ENCODE results near the gene LCOR.
"Not testable (repeated sequence)": the region's sequence is repeated elsewhere in the genome, so short reads cannot be mapped to it uniquely, and the experiment has no call there.

LCOR gene

DNA sequence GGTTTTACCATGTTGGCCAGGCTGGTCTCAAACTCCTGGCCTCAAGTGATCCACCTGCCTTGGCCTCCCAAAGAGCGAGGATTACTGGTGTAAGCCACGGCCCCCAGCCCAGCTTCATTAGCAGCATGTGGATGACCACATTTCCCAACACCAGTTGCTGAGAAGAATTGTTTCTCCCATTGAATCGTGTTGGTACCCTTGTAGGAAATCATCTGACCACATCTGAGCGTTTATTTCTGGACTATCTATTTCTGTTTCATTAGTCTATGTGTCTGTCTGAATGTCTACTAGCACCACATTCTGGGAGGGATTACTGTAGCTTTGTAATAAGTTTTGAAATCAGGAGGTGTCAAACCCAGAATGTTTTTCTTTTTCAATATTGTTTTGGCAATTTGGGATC lies 89.6 kb downstream of the LCOR start:
- no peak overlapping the region for H3K27ac ChIP-seq
- no peak overlapping the region for H3K4me3 ChIP-seq

DNA sequence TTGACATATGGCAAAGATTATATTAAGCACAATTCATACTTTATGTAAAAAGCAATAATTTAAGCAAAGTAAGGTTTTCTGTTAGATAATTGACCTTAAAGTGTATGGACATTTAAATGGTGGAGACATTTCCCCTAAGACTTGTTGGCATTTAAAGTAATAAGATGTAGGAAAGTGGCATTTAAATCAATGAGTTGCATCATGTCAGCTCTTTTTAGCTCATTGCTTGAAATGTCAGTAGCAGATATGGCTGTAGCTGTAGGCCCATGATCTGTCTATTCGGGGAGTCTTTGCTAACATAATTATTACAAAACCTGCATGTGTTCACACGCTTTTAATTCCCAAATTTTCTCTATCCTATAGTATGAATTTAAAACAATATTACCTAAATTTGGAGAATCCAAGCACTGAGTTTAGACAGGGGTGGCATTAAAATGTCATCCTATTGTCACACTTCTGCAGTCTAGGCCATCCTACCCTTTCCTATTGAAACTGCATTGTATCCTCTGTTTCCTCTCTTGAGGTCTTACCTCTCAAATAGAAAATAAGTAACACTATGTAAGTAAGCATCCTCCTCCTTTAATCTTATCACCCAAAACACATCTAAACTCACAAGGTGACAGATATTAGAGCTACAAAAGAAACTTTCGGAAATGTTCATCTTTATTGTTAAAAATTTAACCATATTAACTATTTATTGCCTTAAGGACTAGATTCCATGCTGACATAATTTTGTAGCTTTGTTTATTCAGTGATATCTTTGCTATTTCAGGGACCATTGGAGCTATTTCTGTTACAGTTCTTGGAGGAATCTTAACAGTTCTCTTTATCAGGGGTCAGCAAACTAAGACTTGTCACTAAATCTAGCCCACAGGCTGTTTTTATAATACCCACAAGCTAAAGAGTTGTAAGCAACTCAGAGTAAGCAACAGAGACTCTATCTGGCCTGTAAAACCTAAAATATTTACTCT lies 91.2 kb downstream of the LCOR start:
- Histone ChIP-seq H3K4me3 (no peak overlapping the region), H3K27ac (no peak overlapping the region)

DNA sequence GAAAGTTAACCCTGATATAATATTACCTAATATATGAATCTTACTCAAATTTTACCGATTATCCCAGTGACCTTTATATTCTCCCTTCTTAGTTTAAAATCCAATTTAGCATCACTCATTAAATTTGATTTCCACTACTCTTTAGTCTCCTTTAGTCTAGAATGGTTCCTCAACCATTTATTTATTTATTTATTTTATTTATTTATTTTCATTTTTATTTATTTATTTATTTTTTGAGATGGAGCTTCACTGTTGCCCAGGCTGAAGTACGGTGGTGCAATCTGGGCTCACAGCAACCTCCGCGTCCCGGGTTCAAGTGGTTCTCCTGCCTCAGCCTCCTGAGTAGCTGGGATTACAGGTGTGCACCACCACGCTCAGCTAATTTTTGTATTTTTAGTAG lies 92.8 kb downstream of the LCOR start:
- no peak overlapping the region for H3K4me3 ChIP-seq
- H3K27ac ChIP-seq: no peak overlapping the region

DNA sequence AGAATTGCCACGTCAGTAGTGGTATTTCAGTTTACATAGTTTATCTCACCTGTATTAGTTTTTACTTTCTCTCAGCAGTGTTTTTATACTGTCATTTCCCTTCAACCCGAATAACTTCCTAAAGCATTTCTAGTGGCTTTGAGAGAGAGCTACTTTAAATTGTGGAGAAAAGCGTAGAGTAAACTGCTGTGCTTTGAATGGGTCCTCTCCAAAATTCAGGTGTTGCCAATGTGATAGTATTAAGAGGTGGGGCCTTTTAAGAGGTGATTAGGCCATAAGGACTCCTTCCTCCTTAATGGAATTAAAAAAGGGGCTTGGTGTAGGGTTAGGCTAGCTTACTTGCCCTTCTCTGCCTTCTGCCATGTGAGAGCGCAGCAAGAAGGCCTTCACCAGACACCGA lies 98.4 kb downstream of the LCOR start:
- H3K27ac ChIP-seq: no peak overlapping the region

DNA sequence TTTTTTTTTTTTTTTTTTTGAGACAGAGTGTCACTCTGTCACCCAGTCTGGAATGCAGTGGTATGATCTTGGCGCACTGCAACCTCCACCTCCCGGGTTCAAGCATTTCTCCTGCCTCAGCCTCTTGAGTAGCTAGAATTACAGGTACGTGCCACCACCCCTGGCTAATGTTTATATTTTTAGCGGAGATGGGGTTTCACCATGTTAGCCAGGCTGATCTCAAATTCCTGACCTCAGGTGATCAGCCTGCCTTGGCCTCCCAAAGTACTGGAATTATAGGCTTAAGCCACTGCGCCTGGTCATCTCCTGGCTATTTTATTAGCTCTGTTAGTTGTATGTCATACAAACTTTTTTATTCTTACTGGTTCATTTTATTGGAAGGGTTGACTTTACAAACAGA lies 103.0 kb downstream of the LCOR start:
- Histone ChIP-seq H3K27ac (no peak overlapping the region), H3K4me3 (no peak overlapping the region)

More for the DNA sequence above, 98.4 kb downstream of the LCOR start:
- no peak overlapping the region for H3K4me3 ChIP-seq

DNA sequence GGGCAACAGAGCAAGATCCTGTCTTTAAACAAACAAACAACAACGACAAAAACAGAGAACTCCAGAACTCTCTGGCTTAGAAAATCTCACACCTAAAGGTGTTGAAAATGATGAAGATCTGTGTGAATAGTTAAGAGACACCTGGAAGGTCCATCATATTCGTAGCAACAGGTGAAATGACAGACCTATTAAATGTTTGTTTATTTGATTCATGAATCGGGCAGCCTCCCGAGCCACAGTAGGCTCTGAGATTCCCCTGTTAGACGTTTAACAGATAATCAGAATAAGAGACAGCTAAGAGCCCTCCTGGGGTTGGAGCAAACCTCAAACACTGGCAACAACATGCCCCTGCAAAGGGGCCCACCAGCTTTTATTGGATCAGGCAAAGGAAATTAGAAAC lies 103.7 kb downstream of the LCOR start:
- no peak overlapping the region for H3K27ac ChIP-seq
- no peak overlapping the region for H3K4me3 ChIP-seq

DNA sequence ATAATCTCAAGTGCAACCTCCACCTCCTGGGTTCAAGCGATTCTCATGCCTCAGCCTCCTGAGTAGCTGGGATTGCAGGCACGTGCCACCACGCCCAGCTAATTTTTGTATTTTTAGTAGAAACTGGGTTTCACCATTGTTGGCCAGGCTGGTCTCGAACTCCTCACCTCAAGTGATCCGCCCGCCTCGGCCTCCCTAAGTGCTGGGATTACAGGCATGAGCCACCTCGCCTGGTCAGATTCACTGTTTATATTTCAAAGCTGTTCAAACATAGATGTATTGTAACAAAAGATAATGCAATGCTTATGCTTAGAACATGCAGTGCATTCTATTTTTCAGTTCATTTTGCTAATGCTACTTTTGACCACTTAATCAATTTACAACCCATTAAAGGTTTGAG lies 111.1 kb downstream of the LCOR start:
- H3K27ac ChIP-seq, H3K4me3 ChIP-seq: not testable (repeated sequence)

DNA sequence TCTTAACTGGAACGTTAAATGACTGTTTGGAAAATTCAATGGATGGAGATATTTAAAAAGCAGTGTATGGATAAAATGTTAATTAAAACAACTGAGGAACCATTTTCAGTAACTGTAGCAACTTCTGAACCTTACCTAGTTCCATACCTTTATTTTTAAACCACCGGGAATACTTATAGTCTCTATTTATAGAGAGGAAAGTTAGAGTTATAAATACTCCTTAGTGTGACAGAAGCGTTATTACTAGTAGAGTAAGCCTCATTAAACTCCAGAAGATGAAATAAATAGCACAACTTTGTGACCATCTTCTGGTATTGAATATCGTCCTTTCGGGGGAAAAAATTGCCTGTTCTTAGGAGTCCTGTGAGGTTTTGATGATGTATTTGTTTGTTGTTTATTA lies 114.9 kb downstream of the LCOR start:
- no peak overlapping the region for H3K4me3 ChIP-seq
- H3K27ac ChIP-seq: no peak overlapping the region

DNA sequence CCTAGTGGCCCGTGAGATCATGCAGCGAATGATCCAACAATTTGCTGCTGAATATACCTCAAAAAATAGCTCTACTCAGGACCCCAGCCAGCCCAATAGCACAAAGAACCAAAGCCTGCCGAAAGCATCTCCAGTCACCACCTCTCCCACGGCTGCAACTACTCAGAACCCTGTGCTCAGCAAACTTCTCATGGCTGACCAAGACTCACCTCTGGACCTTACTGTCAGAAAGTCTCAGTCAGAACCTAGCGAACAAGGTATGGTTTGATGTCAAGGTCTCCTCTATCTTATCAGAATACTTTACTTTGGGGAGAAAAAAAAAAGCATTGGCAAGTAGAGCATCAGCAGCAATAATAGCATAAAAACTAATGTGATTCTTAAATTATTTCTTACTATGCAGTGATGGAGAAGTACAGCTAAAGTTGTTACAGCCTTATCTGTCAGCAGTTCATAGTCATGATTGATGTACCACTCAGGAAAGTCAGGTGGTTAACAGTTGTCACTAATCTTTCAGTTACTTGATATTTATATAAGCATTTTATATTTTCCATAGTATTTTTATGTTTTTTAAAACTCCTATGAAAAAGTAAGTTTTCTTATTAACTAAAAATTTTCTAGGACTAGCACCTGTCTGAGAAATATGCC lies 117.1 kb downstream of the LCOR start:
- no peak overlapping the region for H3K27ac ChIP-seq

DNA sequence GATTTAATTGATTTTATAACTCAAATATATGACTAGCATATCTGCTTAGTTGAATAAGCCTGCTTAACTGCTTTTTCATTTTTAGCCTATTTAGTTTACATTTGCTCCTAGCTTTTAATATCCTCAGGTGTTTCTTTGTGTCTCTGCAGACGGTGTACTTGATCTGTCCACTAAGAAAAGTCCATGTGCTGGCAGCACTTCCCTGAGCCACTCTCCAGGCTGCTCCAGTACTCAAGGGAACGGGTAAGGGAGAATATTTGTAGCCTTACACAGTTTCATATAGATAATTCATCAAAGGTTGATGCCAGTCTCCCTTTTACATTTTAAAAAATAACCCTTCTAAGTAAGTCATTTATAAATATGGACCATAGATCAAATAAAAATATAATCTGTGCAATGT lies 119.9 kb downstream of the LCOR start:
- no peak overlapping the region for H3K4me3 ChIP-seq
- no peak overlapping the region for H3K27ac ChIP-seq

More for the DNA sequence above, 117.1 kb downstream of the LCOR start:
- no peak overlapping the region for H3K4me3 ChIP-seq

DNA sequence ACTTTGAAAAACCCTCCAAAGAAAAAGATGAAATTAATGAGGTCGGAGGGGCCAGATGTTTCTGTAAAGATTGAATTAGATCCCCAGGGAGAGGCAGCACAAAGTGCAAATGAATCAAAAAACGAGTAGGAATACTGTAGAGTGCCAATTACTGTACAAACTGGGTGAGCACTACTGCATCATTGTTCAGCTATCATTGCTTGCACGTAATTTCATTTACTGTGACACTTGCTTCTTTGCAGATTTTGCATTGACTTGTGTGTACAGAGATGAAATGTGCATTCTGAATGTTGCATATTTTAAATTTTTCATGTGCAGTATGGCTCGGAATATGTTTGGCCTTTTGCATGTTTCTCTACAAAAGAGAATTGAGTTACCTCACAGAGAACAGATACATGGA lies 123.7 kb downstream of the LCOR start:
- Histone ChIP-seq H3K27ac (no peak overlapping the region), H3K4me3 (no peak overlapping the region)

DNA sequence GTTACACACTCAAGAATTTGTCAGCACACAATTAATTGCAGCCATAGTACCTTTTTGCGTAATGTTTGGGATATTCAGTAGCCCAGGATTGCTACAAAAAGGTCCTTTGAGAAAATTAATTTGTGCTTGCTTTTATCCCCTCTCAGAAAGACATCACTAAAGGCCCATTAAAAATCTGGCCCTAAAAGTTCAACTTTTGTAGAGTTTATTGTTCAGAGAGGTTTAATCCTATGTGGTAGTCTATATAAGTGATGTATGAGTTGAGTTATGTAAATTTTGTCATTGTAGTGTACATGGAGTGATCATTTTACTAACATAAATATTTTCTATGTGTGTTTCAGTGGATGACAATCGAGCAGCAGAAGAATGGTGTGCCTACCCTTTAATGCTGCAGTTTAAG lies 126.0 kb downstream of the LCOR start:
- H3K4me3 ChIP-seq: no peak overlapping the region
- no peak overlapping the region for H3K27ac ChIP-seq

DNA sequence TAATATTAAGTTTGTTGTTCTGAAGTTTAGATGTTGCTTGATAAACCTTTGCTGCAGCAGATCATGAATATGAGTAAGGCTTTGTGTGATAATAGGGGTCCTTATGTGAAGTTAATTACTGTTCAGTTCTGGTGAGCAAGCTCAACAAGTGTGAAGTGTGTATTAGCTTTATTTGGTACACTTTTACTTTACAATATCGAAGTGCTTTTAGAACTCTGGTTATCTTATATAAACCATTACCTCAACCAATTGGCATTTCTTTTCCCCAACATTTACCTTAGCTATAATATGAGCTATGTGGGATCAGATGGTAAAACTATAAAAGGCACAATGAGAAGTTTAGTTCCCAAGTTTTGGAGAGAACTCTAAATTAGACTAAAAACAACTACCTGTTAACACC lies 127.6 kb downstream of the LCOR start:
- Histone ChIP-seq H3K27ac (no peak overlapping the region), H3K4me3 (no peak overlapping the region)

DNA sequence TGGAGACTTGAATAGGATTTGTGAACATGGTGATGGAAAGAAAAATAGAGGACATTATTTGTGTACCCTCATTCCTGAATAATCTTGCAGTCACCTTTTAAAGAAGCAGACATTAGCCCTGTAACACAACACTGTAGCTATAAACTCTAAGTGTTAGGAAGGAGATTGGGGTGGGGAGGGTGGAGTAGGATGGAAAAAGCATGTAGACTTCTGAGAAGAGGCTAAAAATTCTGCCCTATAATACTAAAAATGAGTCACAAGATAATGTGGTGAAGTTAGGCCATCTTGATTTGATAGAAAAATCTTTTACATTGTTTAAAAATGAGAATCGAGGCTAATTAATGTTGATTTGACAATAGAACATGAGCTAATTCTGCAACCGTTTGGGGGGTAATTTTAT lies 128.8 kb downstream of the LCOR start:
- no peak overlapping the region for H3K27ac ChIP-seq

DNA sequence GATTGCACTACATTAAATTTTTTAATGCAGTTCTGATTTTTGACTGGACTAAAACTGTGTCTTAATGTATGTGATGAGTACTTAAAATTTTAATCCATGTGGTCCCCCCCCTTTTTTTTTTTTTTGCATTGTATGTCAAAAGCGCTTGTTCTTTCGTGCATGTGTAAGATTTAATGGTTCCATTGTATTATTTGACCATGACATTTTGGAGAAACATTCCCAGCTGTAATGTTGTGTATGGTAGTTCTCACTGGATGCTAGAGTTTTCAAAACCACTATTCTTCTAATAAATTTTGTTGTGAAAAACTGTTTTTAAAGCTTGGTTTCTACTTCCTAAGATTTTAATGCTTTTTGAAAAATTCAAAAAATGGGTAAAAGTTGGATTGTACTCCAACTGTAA lies 132.0 kb downstream of the LCOR start:
- Histone ChIP-seq H3K27ac (no peak overlapping the region), H3K4me3 (no peak overlapping the region)

More for the DNA sequence above, 128.8 kb downstream of the LCOR start:
- H3K4me3 ChIP-seq: no peak overlapping the region

DNA sequence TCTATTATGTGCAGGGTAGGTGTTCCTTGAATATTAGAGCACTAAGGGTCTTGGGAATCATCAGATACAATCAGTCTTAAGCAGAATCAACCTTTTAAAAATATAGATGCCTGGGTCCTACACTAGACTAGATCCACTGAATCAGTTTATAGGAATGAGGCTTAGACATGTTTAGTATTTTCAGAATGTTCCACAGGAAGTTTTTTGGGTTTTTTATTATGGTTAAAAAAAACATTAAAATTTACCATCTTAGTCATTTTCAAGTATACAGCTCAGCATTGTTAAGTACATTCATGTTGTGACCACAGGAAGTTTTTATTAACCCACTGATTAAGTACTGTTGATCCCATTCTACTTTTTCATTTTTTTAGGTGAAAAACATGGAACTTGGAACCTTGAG lies 135.7 kb downstream of the LCOR start:
- H3K4me3 ChIP-seq: no peak overlapping the region
- no peak overlapping the region for H3K27ac ChIP-seq

DNA sequence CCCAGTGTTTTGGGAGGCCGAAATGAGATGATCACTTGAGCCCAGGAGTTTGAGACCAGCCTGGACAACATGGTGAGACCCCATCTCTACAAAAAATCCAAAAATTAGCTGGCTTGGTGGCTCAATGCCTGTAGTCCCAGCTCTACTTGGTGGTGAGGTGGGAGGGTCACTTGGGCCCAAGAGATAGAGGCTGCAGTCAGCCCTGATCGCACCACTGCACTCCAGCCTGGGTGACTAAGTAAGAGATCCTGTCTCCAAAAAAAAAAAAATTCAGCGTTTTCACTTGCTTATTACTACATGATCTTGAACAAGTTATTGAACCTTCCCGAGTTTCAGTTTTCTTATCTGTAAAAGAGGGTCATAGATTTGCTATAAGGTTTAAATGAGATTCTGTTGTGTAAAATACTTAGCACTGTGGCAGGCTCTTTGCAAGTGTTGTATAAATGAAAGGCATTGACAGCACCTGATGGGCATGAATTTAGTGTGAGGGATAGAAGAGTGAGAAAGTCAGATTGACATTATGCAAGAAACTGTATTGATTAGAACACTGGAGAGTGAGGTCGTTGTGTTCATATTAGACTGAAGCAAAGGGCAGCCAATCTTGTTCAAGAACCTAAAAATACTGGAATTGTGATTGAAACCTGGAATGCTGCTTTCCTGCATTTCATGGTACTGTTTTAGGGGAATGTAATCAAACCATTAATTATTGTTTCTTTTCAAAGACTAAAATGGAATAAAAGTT lies 136.8 kb downstream of the LCOR start:
- no peak overlapping the region for H3K27ac ChIP-seq

DNA sequence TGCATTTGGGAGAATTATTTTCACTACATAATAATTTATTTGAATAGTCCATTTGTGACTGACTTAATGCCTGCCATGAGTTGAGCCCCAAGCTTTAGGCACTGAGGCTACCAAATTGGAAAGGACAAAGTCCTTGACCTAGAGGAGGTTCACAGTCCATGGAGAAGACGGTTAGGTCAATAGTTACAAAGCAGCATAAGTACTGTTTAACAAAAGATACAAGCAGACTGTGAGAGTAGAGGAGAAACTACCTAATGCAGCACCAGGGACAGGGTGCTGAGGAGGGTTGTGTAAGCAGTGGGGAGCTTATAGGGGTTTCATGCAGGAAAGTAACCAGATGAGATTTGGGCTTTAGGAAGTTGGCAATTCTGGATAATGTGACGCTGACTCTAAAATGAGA lies 139.2 kb downstream of the LCOR start:
- H3K4me3 ChIP-seq: no peak overlapping the region
- no peak overlapping the region for H3K27ac ChIP-seq

More for the DNA sequence above, 136.8 kb downstream of the LCOR start:
- H3K4me3 ChIP-seq: no peak overlapping the region

DNA sequence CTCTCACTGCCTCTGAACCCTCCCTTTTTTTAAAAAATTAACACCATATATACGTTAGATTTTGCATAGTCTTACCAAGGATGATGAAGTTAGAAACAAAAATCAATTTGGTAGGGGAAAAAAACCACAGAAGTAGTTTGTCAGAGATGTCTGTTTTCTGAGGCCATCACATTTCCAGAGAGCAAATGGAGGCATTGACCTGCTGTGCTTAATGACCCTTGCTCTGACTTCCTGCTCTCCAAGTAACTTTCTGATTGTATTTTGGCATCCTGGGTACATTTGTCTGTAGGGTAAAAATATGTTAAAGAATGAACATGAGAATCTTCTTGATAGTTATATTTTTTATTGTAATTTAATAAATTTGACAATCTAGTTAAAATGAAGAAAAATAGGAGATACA lies 140.2 kb downstream of the LCOR start:
- Histone ChIP-seq H3K27ac (no peak overlapping the region), H3K4me3 (no peak overlapping the region)

Data from skin epidermis (tissue), 12 donors.